GM19467 (cell line): Measurements from ENCODE around the gene HERC2.

Experiments used
- ATAC-seq: cut with Tn5 transposase; IDR thresholded peaks from one replicate; pipeline ENCODE4 v1.9.1; 2021; ENCODE audit warnings: mild to moderate bottlenecking, moderate library complexity; ENCODE audit not compliant: unreplicated experiment

HERC2 gene

DNA sequence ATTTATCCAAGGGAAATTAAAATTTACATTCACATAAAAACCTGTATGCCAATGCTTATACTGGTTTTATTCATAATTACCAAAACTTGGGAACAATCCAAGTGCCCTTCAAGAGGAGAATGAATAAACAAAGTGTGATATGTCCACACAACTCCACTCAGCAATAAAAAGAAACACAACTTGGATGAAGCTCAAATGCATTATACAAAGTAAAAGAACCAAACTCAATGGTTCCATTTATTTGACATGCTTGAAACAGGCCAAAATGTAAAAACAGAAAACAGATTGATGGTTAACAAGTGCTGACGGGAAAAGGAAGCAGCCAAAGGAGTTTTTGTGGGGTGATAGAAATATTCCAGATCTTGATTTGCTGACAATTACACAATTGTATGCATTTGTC lies 246.4 kb downstream of the HERC2 start:
- no peak for ATAC-seq

DNA sequence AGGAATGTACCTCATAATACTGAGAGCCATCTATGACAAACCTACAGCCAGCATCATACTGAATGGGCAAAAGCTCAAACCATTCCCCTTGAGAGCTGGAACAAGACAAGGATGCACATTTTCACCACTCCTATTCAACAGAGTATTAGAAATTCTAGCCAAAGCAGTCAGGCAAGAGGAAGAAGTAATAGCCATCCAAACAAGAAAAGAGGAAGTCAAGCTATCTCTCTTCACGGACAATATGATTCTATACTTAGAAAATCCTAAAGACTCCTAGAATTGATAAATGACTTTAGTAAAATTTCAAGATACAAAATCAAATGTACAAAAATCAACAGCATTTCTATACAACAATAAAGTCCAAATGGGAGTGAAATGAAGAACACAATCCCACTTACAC lies 253.0 kb downstream of the HERC2 start:
- no peak for ATAC-seq

DNA sequence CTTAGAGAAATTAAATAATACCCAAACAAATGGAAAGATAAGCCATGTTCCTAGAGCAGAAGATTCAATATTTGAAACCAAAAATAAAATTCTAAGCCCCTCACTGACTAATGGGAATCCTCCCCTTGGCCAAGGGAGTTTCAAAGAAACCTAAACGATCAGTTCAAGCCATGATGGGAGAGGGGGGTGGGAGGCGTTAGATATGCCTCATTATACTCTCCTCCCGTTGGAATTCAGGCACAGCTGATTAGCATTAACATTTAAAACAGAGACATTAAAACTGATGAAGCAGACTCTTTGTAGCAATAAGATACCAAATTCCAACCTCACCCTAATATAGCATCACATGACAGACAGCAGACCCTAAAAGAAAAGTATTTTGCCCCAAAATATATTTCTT lies 255.7 kb downstream of the HERC2 start:
- ATAC-seq = no peak
